GM23338 (cell line): ENCODE data around the gene GRM8. TPM values are rescaled to one million over a fixed set of nuclear protein-coding genes. Genes with fewer than 3 reads are reported as not detected.

Experiments used
- ATAC-seq: fragments of 200-7000 bp; cut with Tn5 transposase; 3 replicates; pipeline ENCODE4 v1.9.1; 2020
- DNase-seq: peaks from one replicate; pipeline ENCODE4 v3.0.0-alpha.2; 2015; ENCODE audit warnings: low spot score
- H2AFZ ChIP-seq: fragments of 200-600 bp; sonication (generic); 2 replicates; pipeline ENCODE4 v1.8.0; 2016; ENCODE audit warnings: antibody characterized with exemption, mild to moderate bottlenecking, moderate library complexity
- H3F3A ChIP-seq: fragments of 200-600 bp; sonication (generic); replicated peaks from 2 replicates; pipeline ENCODE4 v1.8.0; 2017; ENCODE audit warnings: antibody characterized with exemption, mixed run types, low read depth
- H3K27ac ChIP-seq: fragments of 200-600 bp; sonication (generic); 2 replicates; pipeline ENCODE4 v1.6.1; 2016; ENCODE audit warnings: low read depth
- H3K27me3 ChIP-seq: fragments of 200-600 bp; sonication (generic); 2 replicates; pipeline ENCODE4 v1.8.0; 2016; ENCODE audit warnings: mild to moderate bottlenecking, mixed run types, moderate library complexity; ENCODE audit not compliant: insufficient read depth
- H3K36me3 ChIP-seq: fragments of 200-600 bp; sonication (generic); 2 replicates; pipeline ENCODE4 v1.8.0; 2016; ENCODE audit warnings: mild to moderate bottlenecking; ENCODE audit not compliant: insufficient read depth
- H3K4me1 ChIP-seq: fragments of 200-600 bp; sonication (generic); 2 replicates; pipeline ENCODE4 v1.8.0; 2016; ENCODE audit warnings: mild to moderate bottlenecking, moderate library complexity; ENCODE audit not compliant: insufficient read depth
- H3K4me2 ChIP-seq: fragments of 200-600 bp; sonication (generic); 2 replicates; pipeline ENCODE4 v1.7.1; 2017; ENCODE audit warnings: mixed run types
- H3K4me3 ChIP-seq: fragments of 200-600 bp; sonication (generic); 2 replicates; pipeline ENCODE4 v1.6.1; 2016; ENCODE audit warnings: mixed run types
- H3K79me2 ChIP-seq: fragments of 200-600 bp; sonication (generic); replicated peaks from 2 replicates; pipeline ENCODE4 v1.8.0; 2017; ENCODE audit warnings: mild to moderate bottlenecking; ENCODE audit not compliant: insufficient read depth
- H3K9me2 ChIP-seq: fragments of 200-600 bp; sonication (generic); 2 replicates; pipeline ENCODE4 v1.8.0; 2017; ENCODE audit not compliant: insufficient read depth
- H4K20me1 ChIP-seq: fragments of 200-600 bp; sonication (generic); replicated peaks from 2 replicates; pipeline ENCODE4 v1.8.0; 2017; ENCODE audit warnings: mild to moderate bottlenecking; ENCODE audit not compliant: insufficient read depth
- H3K27ac Mint-ChIP-seq: 2 replicates; pipeline ENCODE4 v1.8.0; 2020; ENCODE audit warnings: inconsistent platforms, mild to moderate bottlenecking, moderate library complexity, mixed read lengths
- H3K27me3 Mint-ChIP-seq: 3 replicates; pipeline ENCODE4 v1.8.0; 2022; ENCODE audit warnings: low read depth, mild to moderate bottlenecking, moderate library complexity, mixed read lengths, inconsistent platforms; ENCODE audit not compliant: insufficient read depth, poor library complexity
- H3K36me3 Mint-ChIP-seq: 3 replicates; pipeline ENCODE4 v1.8.0; 2021; ENCODE audit warnings: low read depth, mild to moderate bottlenecking, inconsistent platforms, moderate library complexity, mixed read lengths
- H3K4me1 Mint-ChIP-seq: 3 replicates; pipeline ENCODE4 v1.8.0; 2020; ENCODE audit warnings: mild to moderate bottlenecking, inconsistent platforms, mixed read lengths
- H3K4me3 Mint-ChIP-seq: 3 replicates; pipeline ENCODE4 v1.8.0; 2021; ENCODE audit warnings: moderate library complexity, mild to moderate bottlenecking, inconsistent platforms, mixed read lengths
- H3K9me3 Mint-ChIP-seq: 3 replicates; pipeline ENCODE4 v1.8.0; 2020; ENCODE audit warnings: moderate library complexity, mild to moderate bottlenecking, inconsistent platforms, mixed read lengths
- CREB1 ChIP-seq: fragments of 250-450 bp; sonication (Bioruptor Pico); IDR thresholded peaks from 2 replicates; pipeline ENCODE4 v1.5.0; 2020; ENCODE audit warnings: low read depth, mild to moderate bottlenecking, moderate library complexity
- ETS1 ChIP-seq: IDR thresholded peaks from 2 replicates; pipeline ENCODE4 v1.6.1; 2016; ENCODE audit warnings: antibody characterized with exemption
- EZH2 ChIP-seq: fragments of 200-600 bp; sonication (generic); IDR thresholded peaks from one replicate; pipeline ENCODE4 v1.8.0; 2017; ENCODE audit warnings: antibody characterized with exemption, mild to moderate bottlenecking, low read depth; ENCODE audit not compliant: unreplicated experiment
- EZH2phosphoT487 ChIP-seq: fragments of 200-600 bp; sonication (generic); IDR thresholded peaks from one replicate; pipeline ENCODE4 v1.8.1; 2018; ENCODE audit warnings: antibody characterized with exemption; ENCODE audit not compliant: unreplicated experiment
- JUNB ChIP-seq: IDR thresholded peaks from one replicate; pipeline ENCODE4 v1.6.1; 2016; ENCODE audit warnings: antibody characterized with exemption; ENCODE audit not compliant: unreplicated experiment
- POLR2AphosphoS5 ChIP-seq: IDR thresholded peaks from 2 replicates; pipeline ENCODE4 v1.6.1; 2016; ENCODE audit warnings: antibody characterized with exemption, low read depth
- STAT1 ChIP-seq: IDR thresholded peaks from one replicate; pipeline ENCODE4 v1.6.1; 2016; ENCODE audit warnings: antibody characterized with exemption; ENCODE audit not compliant: unreplicated experiment
- ZNF331 ChIP-seq: fragments of 250-450 bp; sonication (Bioruptor Pico); IDR thresholded peaks from 2 replicates; pipeline ENCODE4 v1.5.0; 2020; ENCODE audit warnings: low read depth, mild to moderate bottlenecking, moderate library complexity
- polyA plus RNA-seq: library from polyadenylated mRNA; unstranded; fragments of >200 nt; fragmentation: Nextera tagmentation; extraction: Ambion mirVana; gene quantifications from 2 replicates; pipeline ENCODE4 v1.2.1, GENCODE V29; 2016
- total RNA-seq: library from RNA; depleted of rRNA; stranded (reverse); fragments of >200 nt; shearing (Covaris generic); gene quantifications from 2 replicates; pipeline ENCODE4 v1.2.3, GENCODE V29; 2014
- TF ChIP-seq, protein P1 (sequence below): fragments of 250-450 bp; sonication (Bioruptor Pico); IDR thresholded peaks from 2 replicates; pipeline ENCODE4 v1.5.0; 2020; ENCODE audit warnings: mild to moderate bottlenecking, moderate library complexity
- TF ChIP-seq, protein P2 (sequence below), 2 experiments: fragments of 200-600 bp in 1 of 2; sonication (generic) in 1 of 2; conservative IDR thresholded peaks; 2 replicates each; pipeline versions ENCODE4 v1.5.1 to v1.6.1; 2016 to 2017; ENCODE audit warnings: antibody characterized with exemption in 2 of 2, low read depth in 2 of 2, mild to moderate bottlenecking in 2 of 2, moderate library complexity in 1 of 2

Gene GRM8
- total and polyA plus RNA-seq, 2 experiments from 2014 or later, result 1.9 to 6.6 TPM

DNA sequence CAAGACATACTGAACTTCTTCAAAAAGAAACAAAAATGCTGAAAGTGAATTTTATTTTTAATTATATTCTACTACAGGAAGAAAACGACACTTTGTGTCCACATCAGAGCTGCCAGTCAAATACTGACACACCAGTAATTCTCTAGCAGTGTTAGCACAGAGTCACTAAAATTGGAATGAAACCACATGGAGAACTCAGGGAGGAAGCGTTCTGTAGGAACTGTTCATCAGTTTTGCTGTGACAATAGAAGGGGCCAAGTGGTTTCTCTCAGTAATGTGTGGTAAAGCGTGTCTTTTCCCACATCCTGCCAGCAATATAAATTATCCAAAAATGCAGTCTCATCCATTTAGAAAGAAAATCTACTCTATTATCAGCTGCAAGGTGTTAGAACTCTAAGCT is 683.3 kb downstream of the GRM8 start (continued):
- TF ChIP-seq, protein P1, sequence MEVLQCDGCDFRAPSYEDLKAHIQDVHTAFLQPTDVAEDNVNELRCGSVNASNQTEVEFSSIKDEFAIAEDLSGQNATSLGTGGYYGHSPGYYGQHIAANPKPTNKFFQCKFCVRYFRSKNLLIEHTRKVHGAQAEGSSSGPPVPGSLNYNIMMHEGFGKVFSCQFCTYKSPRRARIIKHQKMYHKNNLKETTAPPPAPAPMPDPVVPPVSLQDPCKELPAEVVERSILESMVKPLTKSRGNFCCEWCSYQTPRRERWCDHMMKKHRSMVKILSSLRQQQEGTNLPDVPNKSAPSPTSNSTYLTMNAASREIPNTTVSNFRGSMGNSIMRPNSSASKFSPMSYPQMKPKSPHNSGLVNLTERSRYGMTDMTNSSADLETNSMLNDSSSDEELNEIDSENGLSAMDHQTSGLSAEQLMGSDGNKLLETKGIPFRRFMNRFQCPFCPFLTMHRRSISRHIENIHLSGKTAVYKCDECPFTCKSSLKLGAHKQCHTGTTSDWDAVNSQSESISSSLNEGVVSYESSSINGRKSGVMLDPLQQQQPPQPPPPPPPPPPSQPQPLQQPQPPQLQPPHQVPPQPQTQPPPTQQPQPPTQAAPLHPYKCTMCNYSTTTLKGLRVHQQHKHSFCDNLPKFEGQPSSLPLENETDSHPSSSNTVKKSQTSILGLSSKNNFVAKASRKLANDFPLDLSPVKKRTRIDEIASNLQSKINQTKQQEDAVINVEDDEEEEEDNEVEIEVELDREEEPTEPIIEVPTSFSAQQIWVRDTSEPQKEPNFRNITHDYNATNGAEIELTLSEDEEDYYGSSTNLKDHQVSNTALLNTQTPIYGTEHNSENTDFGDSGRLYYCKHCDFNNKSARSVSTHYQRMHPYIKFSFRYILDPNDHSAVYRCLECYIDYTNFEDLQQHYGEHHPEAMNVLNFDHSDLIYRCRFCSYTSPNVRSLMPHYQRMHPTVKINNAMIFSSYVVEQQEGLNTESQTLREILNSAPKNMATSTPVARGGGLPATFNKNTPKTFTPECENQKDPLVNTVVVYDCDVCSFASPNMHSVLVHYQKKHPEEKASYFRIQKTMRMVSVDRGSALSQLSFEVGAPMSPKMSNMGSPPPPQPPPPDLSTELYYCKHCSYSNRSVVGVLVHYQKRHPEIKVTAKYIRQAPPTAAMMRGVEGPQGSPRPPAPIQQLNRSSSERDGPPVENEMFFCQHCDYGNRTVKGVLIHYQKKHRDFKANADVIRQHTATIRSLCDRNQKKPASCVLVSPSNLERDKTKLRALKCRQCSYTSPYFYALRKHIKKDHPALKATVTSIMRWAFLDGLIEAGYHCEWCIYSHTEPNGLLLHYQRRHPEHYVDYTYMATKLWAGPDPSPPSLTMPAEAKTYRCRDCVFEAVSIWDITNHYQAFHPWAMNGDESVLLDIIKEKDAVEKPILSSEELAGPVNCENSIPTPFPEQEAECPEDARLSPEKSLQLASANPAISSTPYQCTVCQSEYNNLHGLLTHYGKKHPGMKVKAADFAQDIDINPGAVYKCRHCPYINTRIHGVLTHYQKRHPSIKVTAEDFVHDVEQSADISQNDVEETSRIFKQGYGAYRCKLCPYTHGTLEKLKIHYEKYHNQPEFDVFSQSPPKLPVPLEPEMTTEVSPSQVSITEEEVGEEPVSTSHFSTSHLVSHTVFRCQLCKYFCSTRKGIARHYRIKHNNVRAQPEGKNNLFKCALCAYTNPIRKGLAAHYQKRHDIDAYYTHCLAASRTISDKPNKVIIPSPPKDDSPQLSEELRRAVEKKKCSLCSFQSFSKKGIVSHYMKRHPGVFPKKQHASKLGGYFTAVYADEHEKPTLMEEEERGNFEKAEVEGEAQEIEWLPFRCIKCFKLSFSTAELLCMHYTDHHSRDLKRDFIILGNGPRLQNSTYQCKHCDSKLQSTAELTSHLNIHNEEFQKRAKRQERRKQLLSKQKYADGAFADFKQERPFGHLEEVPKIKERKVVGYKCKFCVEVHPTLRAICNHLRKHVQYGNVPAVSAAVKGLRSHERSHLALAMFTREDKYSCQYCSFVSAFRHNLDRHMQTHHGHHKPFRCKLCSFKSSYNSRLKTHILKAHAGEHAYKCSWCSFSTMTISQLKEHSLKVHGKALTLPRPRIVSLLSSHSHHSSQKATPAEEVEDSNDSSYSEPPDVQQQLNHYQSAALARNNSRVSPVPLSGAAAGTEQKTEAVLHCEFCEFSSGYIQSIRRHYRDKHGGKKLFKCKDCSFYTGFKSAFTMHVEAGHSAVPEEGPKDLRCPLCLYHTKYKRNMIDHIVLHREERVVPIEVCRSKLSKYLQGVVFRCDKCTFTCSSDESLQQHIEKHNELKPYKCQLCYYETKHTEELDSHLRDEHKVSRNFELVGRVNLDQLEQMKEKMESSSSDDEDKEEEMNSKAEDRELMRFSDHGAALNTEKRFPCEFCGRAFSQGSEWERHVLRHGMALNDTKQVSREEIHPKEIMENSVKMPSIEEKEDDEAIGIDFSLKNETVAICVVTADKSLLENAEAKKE (CRISPR knock-in tag), result no peak
- no peak for TF ChIP-seq JUNB
- no peak for TF ChIP-seq EZH2
- no peak for TF ChIP-seq STAT1

GRCh38 chr7:126557271-126557670 is 695.5 kb downstream of the GRM8 start:
- Mint-ChIP-seq H3K4me3 (no peak overlapping the region), H3K27ac (no peak overlapping the region), H3K4me1 (no peaks in the 10 kb centered on the region), H3K27me3 (no peaks in the 10 kb centered on the region), H3K9me3 (no peaks in the 10 kb centered on the region), H3K36me3 (no peaks in the 10 kb centered on the region)
- ATAC-seq (no peak), DNase-seq (no peak)
- no peaks in the 10 kb centered on the region for H3K27me3 ChIP-seq
- H2AFZ ChIP-seq, result no peak overlapping the region
- H3K79me2 ChIP-seq, result no peaks in the 10 kb centered on the region
- H3K9me2 ChIP-seq, result no peaks in the 10 kb centered on the region
- H3K27ac ChIP-seq, result no peak overlapping the region
- no peak overlapping the region for H3K4me3 ChIP-seq
- H3K4me1 ChIP-seq, result no peaks in the 10 kb centered on the region
- H3F3A ChIP-seq, result no peaks in the 10 kb centered on the region
- H3K36me3 ChIP-seq, result no peaks in the 10 kb centered on the region
- no peak overlapping the region for H3K4me2 ChIP-seq
- H4K20me1 ChIP-seq, result no peaks in the 10 kb centered on the region
- TF ChIP-seq JUNB, result no peak
- no peak for TF ChIP-seq POLR2AphosphoS5
- TF ChIP-seq ETS1, result no peak
- no peak for TF ChIP-seq ZNF331 (CRISPR knock-in tag)
- TF ChIP-seq, protein P2, sequence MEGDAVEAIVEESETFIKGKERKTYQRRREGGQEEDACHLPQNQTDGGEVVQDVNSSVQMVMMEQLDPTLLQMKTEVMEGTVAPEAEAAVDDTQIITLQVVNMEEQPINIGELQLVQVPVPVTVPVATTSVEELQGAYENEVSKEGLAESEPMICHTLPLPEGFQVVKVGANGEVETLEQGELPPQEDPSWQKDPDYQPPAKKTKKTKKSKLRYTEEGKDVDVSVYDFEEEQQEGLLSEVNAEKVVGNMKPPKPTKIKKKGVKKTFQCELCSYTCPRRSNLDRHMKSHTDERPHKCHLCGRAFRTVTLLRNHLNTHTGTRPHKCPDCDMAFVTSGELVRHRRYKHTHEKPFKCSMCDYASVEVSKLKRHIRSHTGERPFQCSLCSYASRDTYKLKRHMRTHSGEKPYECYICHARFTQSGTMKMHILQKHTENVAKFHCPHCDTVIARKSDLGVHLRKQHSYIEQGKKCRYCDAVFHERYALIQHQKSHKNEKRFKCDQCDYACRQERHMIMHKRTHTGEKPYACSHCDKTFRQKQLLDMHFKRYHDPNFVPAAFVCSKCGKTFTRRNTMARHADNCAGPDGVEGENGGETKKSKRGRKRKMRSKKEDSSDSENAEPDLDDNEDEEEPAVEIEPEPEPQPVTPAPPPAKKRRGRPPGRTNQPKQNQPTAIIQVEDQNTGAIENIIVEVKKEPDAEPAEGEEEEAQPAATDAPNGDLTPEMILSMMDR (conservative IDR thresholded peaks at IDR 0.05; ENCODE audit: low read depth in 2 of 2), result no peak
- TF ChIP-seq EZH2phosphoT487, result no peak
- no peak for TF ChIP-seq CREB1 (CRISPR knock-in tag)
